A549 (cell line): Measurements from ENCODE around the gene HAND2. TPM values are rescaled to one million over a fixed set of nuclear protein-coding genes. Genes with fewer than 3 reads are reported as not detected.

ENCODE experiments used
- ATAC-seq, 2 experiments: fragments of 200-7000 bp in 1 of 2; fragments of >200 bp in 1 of 2; cut with Nextera tagmentation in 1 of 2; cut with Tn5 transposase in 1 of 2; 3 replicates each; pipeline versions ENCODE4 v1.8.0 to v1.9.1; 2018 to 2020; ENCODE audit warnings: mild to moderate bottlenecking in 1 of 2, moderate library complexity in 1 of 2
- CTCF ChIA-PET: fragments of 300-600 bp; sonication (Branson Sonifier 250); formaldehyde crosslinking; extraction: SDS; loops from one replicate; lab custom pipeline; 2021; ENCODE audit warnings: antibody characterized with exemption, inconsistent platforms; lab: Yijun Ruan, JAX
- POLR2A ChIA-PET: fragments of 350-600 bp; formaldehyde crosslinking; extraction: SDS; loops from one replicate; lab custom pipeline; 2021; ENCODE audit warnings: antibody characterized with exemption, inconsistent platforms; lab: Yijun Ruan, JAX
- DNase-seq, 2 experiments: peaks; one replicate each; pipeline versions ENCODE4 v3.0.0 to v3.0.0-alpha.2; 2011 to 2016; ENCODE audit warnings: low read depth in 1 of 2, low spot score in 1 of 2
- FAIRE-seq: peaks from 2 replicates; lab custom pipeline; 2011; peaks lifted over from hg19 to GRCh38; lab: Jason Lieb, UNC
- H3K27ac ChIP-seq, 2 experiments: fragments of >200 bp; sonication (Bioruptor Twin); formaldehyde crosslinking; 3 replicates each; pipeline ENCODE4 v1.5.1; 2016 to 2017
- H3K4me1 ChIP-seq: fragments of >200 bp; sonication (Bioruptor Twin); formaldehyde crosslinking; 3 replicates; pipeline ENCODE4 v1.6.1; 2016
- H3K4me2 ChIP-seq: fragments of >200 bp; sonication (Bioruptor Twin); formaldehyde crosslinking; 3 replicates; pipeline ENCODE4 v1.6.1; 2016
- H3K4me3 ChIP-seq: fragments of >200 bp; sonication (Bioruptor Twin); formaldehyde crosslinking; 3 replicates; pipeline ENCODE4 v1.5.1; 2016
- H3K9me3 ChIP-seq: fragments of >200 bp; sonication (Bioruptor Twin); formaldehyde crosslinking; 3 replicates; pipeline ENCODE4 v1.6.1; 2016
- BCL3 ChIP-seq: fragments of >200 bp; sonication (Bioruptor Twin); formaldehyde crosslinking; IDR thresholded peaks from 3 replicates; pipeline ENCODE4 v1.6.1; 2016
- BHLHE40 ChIP-seq: IDR thresholded peaks from 2 replicates; pipeline ENCODE4 v1.6.1; 2012; ENCODE audit warnings: low read depth, low read length, inconsistent platforms
- CBX2 ChIP-seq: fragments of 200-600 bp; sonication (generic); IDR thresholded peaks from 2 replicates; pipeline ENCODE4 v1.6.1; 2016; ENCODE audit warnings: low read depth, mild to moderate bottlenecking, borderline replicate concordance
- CHD4 ChIP-seq: fragments of 200-600 bp; sonication (generic); IDR thresholded peaks from 2 replicates; pipeline ENCODE4 v1.6.1; 2016; ENCODE audit warnings: antibody characterized with exemption, mild to moderate bottlenecking, borderline replicate concordance
- CTCF ChIP-seq: fragments of >200 bp; sonication (Bioruptor Twin); formaldehyde crosslinking; IDR thresholded peaks from 3 replicates; pipeline ENCODE4 v1.5.1; 2016
- EHMT2 ChIP-seq: fragments of 200-600 bp; sonication (generic); IDR thresholded peaks from 2 replicates; pipeline ENCODE4 v1.6.1; 2016; ENCODE audit warnings: antibody characterized with exemption, low read depth, mild to moderate bottlenecking, moderate library complexity
- ESRRA ChIP-seq: fragments of 150-350 bp; IDR thresholded peaks from 2 replicates; pipeline ENCODE4 v1.6.1; 2014; ENCODE audit warnings: mild to moderate bottlenecking, low read length, borderline replicate concordance
- GATA3 ChIP-seq: IDR thresholded peaks from 2 replicates; pipeline ENCODE4 v1.6.1; 2012; ENCODE audit warnings: borderline replicate concordance
- HDAC2 ChIP-seq: fragments of 200-600 bp; sonication (generic); IDR thresholded peaks from 2 replicates; pipeline ENCODE4 v1.6.1; 2016
- HES2 ChIP-seq: fragments of >200 bp; sonication (Bioruptor Twin); formaldehyde crosslinking; IDR thresholded peaks from 2 replicates; pipeline ENCODE4 v1.6.1; 2016
- HEYL ChIP-seq: fragments of 250-450 bp; sonication (Bioruptor Pico); IDR thresholded peaks from 2 replicates; pipeline ENCODE4 v1.8.0; 2021; ENCODE audit warnings: mild to moderate bottlenecking, moderate library complexity
- HMGXB4 ChIP-seq: fragments of 250-450 bp; sonication (Bioruptor Pico); IDR thresholded peaks from 2 replicates; pipeline ENCODE4 v1.5.0; 2021; ENCODE audit warnings: mild to moderate bottlenecking, moderate library complexity, borderline replicate concordance
- HOXA7 ChIP-seq: fragments of 250-450 bp; sonication (Bioruptor Pico); IDR thresholded peaks from 2 replicates; pipeline ENCODE4 v1.5.0; 2020; ENCODE audit warnings: mild to moderate bottlenecking, moderate library complexity
- MAFK ChIP-seq: fragments of 450-650 bp; IDR thresholded peaks from 2 replicates; pipeline ENCODE4 v1.6.1; 2014; ENCODE audit not compliant: partially characterized antibody
- MAZ ChIP-seq: fragments of 150-350 bp; IDR thresholded peaks from 2 replicates; pipeline ENCODE4 v1.6.1; 2014; ENCODE audit warnings: antibody characterized with exemption, low read depth, low read length, borderline replicate concordance
- NR3C1 ChIP-seq: fragments of >200 bp; sonication (Bioruptor Twin); formaldehyde crosslinking; IDR thresholded peaks from 3 replicates; pipeline ENCODE4 v1.6.1; 2017
- POLR2A ChIP-seq: IDR thresholded peaks from 2 replicates; pipeline ENCODE4 v1.6.1; 2012; ENCODE audit warnings: mild to moderate bottlenecking, low read length
- RFX5 ChIP-seq: fragments of 450-650 bp; IDR thresholded peaks from 2 replicates; pipeline ENCODE4 v1.7.1; 2014; ENCODE audit warnings: antibody characterized with exemption, mild to moderate bottlenecking, moderate library complexity
- TFCP2L1 ChIP-seq: fragments of 250-450 bp; sonication (Bioruptor Pico); IDR thresholded peaks from 2 replicates; pipeline ENCODE4 v1.5.0; 2021; ENCODE audit warnings: mild to moderate bottlenecking
- TP53 ChIP-seq: fragments of 250-450 bp; sonication (Bioruptor Pico); IDR thresholded peaks from 2 replicates; pipeline ENCODE4 v1.5.0; 2021; ENCODE audit warnings: mild to moderate bottlenecking, moderate library complexity
- USF2 ChIP-seq: fragments of 450-650 bp; IDR thresholded peaks from 2 replicates; pipeline ENCODE4 v1.6.1; 2014; ENCODE audit warnings: antibody characterized with exemption
- ZFP36 ChIP-seq: fragments of 450-650 bp; IDR thresholded peaks from 2 replicates; pipeline ENCODE4 v1.6.1; 2014; ENCODE audit warnings: borderline replicate concordance; ENCODE audit not compliant: partially characterized antibody
- ZNF302 ChIP-seq: fragments of 250-450 bp; sonication (Bioruptor Pico); IDR thresholded peaks from 2 replicates; pipeline ENCODE4 v1.9.0; 2021; ENCODE audit warnings: inconsistent platforms, mild to moderate bottlenecking, moderate library complexity
- WGBS: methylation state at CpG from one replicate; pipeline ENCODE4 v1.1.6; 2017; ENCODE audit errors: missing lambda C conversion rate; 5-methylcytosine and 5-hydroxymethylcytosine counted together
- polyA plus RNA-seq, 4 experiments: library from polyadenylated mRNA; depleted of rRNA in 3 of 4; stranded (reverse); fragments of >200 nt; fragmentation: RNase III in 1 of 4; extraction: RNeasy Plus Mini Kit Qiagen cat#74134 plus additional on column Dnase treatment in 1 of 4; gene quantifications; 2 replicates in 3 of 4; 3 replicates in 1 of 4; pipeline ENCODE4 v1.2.3, GENCODE V29; 2011 to 2017

The HAND2 gene
- polyA plus RNA-seq, 2 of the 4 experiments (the other 2 are of a cell fraction) = 0.44 to 0.63 TPM

GRCh38 chr4:173498771-173499170, 31.3 kb downstream of the HAND2 start:
- CTCF ChIA-PET = interaction anchor here (1.3 kb wide), 1 partner anchor 21 kb away, joined by 3 read pairs; no protein-coding TSS in a partner anchor
- 98% methylated on average over 3 of the region's 3 CpGs for WGBS
- no peak for ATAC-seq
- Histone ChIP-seq H3K4me3 (no peak overlapping the region), H3K27ac (no peak overlapping the region), H3K4me1 (no peaks in the 10 kb centered on the region), H3K4me2 (no peak overlapping the region), H3K9me3 (no peaks in the 10 kb centered on the region)
- POLR2A ChIA-PET = no interaction called here
- FAIRE-seq = no peak
- no peak for TF ChIP-seq POLR2A
- no peak for TF ChIP-seq TP53 (CRISPR knock-in tag)
- no peak for TF ChIP-seq MAZ
- no peak for TF ChIP-seq TFCP2L1 (CRISPR knock-in tag)
- no peak for TF ChIP-seq ZFP36
- no peak for TF ChIP-seq MAFK
- TF ChIP-seq USF2 = no peak
- no peak for TF ChIP-seq ESRRA
- TF ChIP-seq HDAC2 = no peak
- no peak for TF ChIP-seq GATA3
- no peak for TF ChIP-seq NR3C1
- TF ChIP-seq EHMT2 = no peak
- TF ChIP-seq CTCF = no peak
- no peak for TF ChIP-seq BHLHE40
- TF ChIP-seq ZNF302 (CRISPR knock-in tag) = no peak
- no peak for TF ChIP-seq BCL3
- TF ChIP-seq CHD4 = no peak
- TF ChIP-seq CBX2 = no peak
- no peak for TF ChIP-seq HES2
- no peak for DNase-seq

GRCh38 chr4:173498023-173498422, 32.0 kb downstream of the HAND2 start:
- CTCF ChIA-PET = interaction anchor here (1.3 to 1.9 kb wide), 2 partner anchors 20 to 78 kb away, joined by 3 to 6 read pairs; no protein-coding TSS in a partner anchor
- H3K9me3 ChIP-seq = no peaks in the 10 kb centered on the region
- no peak overlapping the region for H3K27ac ChIP-seq
- ATAC-seq (no peak), DNase-seq (no peak)
- POLR2A ChIA-PET = no interaction called here
- no peaks in the 10 kb centered on the region for H3K4me1 ChIP-seq
- no peak overlapping the region for H3K4me3 ChIP-seq
- TF ChIP-seq HOXA7 (CRISPR knock-in tag) (no peak), BHLHE40 (no peak), HMGXB4 (CRISPR knock-in tag) (no peak), HEYL (CRISPR knock-in tag) (no peak), RFX5 (no peak)
- TF ChIP-seq, all 56 proteins: peak for 0
- FAIRE-seq = no peak
- no peak overlapping the region for H3K4me2 ChIP-seq
- 43% methylated on average over 1 of the region's 1 CpG for WGBS
